ENCODE measurements around the gene ADAMTS12.

Gene ADAMTS12

DNA sequence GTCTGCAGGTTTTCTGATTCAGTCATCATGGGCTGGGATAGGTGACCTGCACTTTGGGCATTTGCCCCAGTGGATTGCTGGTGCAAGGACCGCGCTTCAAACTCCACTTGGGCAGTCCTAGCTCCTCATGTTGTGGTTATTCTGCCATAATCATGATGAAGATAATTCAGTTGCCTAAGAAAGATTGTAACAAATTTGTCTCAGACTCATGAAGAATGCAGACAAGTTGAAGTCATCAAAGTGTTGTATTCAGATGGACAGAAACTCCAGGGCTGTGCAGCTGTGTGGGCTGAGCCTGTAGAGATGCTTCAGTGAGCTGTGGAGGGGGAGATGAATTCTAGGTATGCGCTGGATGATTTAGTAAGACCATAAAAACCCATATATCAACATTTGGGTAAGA is 412.5 kb downstream of the ADAMTS12 start:
- no peak for DNase-seq (ENCODE audit: low spot score)

DNA sequence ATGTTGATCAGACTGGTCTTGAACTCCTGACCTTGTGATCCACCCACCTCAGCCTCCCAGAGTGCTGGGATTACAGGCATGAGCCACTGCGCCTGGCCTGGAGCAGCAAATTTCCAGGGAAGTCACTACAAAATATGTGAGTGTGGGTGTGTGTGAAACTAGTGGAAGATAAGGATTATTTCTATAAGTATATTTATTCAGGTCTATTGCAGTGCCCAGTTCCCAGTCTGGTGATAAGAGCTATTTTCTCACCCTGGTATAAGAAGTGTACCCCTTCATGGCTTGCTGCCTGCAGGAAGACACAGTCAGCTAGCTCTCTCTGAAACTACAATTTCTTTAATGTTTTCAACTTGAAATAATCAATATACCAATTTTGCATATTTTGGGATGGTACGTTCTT is 414.0 kb downstream of the ADAMTS12 start:
- no peak for DNase-seq (ENCODE audit: low spot score)

DNA sequence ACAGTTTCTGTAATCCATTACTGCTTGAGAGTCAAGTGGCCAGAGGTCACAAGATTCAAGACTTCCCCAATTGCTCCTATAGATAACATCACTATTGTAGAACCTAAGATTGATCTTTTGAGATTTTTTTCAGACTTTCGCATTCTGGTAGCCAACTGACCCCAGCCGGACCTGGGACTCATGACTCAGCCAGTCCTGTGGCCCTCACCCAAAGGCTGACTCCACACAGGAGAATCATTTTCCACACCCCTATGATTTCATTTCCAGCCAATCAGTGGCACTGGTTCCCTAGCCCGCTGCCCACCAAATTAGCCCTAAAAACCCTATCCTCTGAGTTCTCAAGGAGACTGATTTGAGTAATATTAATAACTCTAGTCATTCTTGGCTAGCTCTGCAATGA is 414.8 kb downstream of the ADAMTS12 start:
- DNase-seq (ENCODE audit: low spot score), result no peak

DNA sequence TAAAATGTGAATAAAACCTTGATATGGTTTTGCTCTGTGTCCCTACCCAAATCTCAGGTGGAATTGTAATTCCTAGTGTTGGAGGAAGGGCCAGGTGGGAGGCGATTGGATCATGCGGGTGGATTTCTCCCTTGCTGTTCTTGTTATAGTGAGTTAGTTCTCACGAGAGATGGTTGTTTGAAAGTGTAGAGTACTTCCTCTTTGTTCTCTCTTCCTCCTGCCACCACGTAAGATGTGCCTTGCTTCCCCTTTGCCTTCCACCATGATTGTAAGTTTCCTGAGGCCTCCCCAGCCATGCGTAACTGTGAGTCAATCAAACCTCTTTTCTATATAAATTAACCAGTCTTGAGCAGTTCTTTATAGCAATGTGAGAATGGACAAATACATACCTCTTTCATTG is 416.1 kb downstream of the ADAMTS12 start:
- no peak for DNase-seq (ENCODE audit: low spot score)

DNA sequence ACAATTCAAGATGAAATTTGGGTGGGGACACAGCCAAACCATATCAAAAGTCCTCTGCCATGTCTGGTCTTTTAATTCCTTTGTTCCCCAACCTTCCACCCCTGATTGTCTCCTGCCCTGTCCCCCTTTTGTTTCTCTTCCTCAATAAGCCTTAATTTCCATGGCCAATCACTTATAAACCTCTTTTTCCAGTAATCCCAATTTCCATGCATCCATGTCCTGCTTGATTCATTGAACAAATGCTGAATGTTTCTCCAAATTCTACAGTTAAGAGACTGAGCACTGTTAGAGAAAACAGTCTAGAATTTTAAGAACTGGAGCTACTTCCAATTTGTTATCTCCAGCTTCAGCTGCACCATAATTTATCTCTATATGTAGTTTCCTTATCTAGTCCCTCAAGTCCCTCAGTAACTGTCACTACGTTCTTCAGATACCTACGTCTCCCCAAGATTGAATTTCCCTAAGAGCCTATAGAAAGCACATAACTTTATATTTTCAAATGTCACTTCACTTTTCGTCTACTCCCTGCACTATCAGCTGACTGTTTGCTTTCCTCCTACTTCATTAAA is 416.8 kb downstream of the ADAMTS12 start:
- DNase-seq (ENCODE audit: low spot score), result no peak

DNA sequence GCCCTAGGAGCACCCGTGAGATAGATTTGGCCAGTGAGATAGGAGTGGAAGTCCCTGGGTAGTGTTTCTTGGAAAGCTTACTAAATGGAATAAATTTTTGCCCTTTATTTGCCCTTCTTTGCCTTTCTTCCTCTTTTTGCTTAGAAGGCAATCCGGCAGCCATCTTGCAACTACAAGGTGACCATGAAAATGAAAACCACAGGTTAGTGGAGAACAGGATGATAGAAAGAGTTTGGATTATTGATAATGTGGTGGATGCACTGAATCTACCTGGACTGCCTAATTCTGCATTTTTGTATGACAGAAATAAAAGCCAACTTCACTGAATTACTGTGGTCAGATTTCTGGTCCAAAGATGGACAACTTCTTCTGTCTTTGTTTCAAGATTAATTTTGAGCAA is 417.8 kb downstream of the ADAMTS12 start:
- DNase-seq (ENCODE audit: low spot score), result no peak

Data from putamen (tissue), 1 donor.